Neural cell (in vitro differentiated cells): ENCODE data around the gene CDC23. TPM values are rescaled to one million over a fixed set of nuclear protein-coding genes. Genes with fewer than 3 reads are reported as not detected.

Source experiments
- H2AFZ ChIP-seq: fragments of 200-600, 300-800 bp; sonication (generic), shearing (Covaris generic); 2 replicates; pipeline ENCODE4 v1.6.0; 2014; ENCODE audit warnings: low read depth, mild to moderate bottlenecking, antibody characterized with exemption, low read length, moderate library complexity
- H3F3A ChIP-seq: fragments of 200-600 bp; shearing (Covaris generic); 2 replicates; pipeline ENCODE4 v1.6.1; 2016; ENCODE audit warnings: mild to moderate bottlenecking, moderate library complexity, mixed read lengths, antibody characterized with exemption, low read length; ENCODE audit not compliant: insufficient read depth, poor library complexity, severe bottlenecking
- H3K27ac ChIP-seq: fragments of 200-600, 300-800 bp; sonication (generic), shearing (Covaris generic); 2 replicates; pipeline ENCODE4 v1.5.1; 2014; ENCODE audit warnings: mild to moderate bottlenecking, low read length, moderate library complexity
- H3K27me3 ChIP-seq: fragments of 300-800, 200-600 bp; sonication (generic), shearing (Covaris generic); 2 replicates; pipeline ENCODE4 v1.6.0; 2014; ENCODE audit warnings: mild to moderate bottlenecking, low read depth, low read length, moderate library complexity; ENCODE audit not compliant: insufficient read depth
- H3K36me3 ChIP-seq: fragments of 300-800, 200-600 bp; sonication (generic), shearing (Covaris generic); 2 replicates; pipeline ENCODE4 v1.5.1; 2014; ENCODE audit warnings: mild to moderate bottlenecking, antibody characterized with exemption, low read length, moderate library complexity; ENCODE audit not compliant: insufficient read depth
- H3K4me2 ChIP-seq: fragments of 300-800, 200-600 bp; sonication (generic), shearing (Covaris generic); 2 replicates; pipeline ENCODE4 v1.6.0; 2014; ENCODE audit warnings: mild to moderate bottlenecking, low read length
- H3K4me3 ChIP-seq: fragments of 300-800, 200-600 bp; sonication (generic), shearing (Covaris generic); 2 replicates; pipeline ENCODE4 v1.5.1; 2014; ENCODE audit warnings: mild to moderate bottlenecking, low read length, moderate library complexity
- H3K79me2 ChIP-seq: fragments of 200-600 bp; shearing (Covaris generic); replicated peaks from 2 replicates; pipeline ENCODE4 v1.6.0; 2014; ENCODE audit warnings: mild to moderate bottlenecking, low read length, moderate library complexity; ENCODE audit not compliant: insufficient read depth
- H3K9ac ChIP-seq: fragments of 300-800, 200-600 bp; sonication (generic), shearing (Covaris generic); 2 replicates; pipeline ENCODE4 v1.6.1; 2016; ENCODE audit warnings: mild to moderate bottlenecking, low read length, mixed read lengths
- H3K9me2 ChIP-seq: fragments of 200-600 bp; shearing (Covaris generic); 2 replicates; pipeline ENCODE4 v1.6.1; 2016; ENCODE audit warnings: mild to moderate bottlenecking, low read length, mixed read lengths; ENCODE audit not compliant: insufficient read depth
- H3K9me3 ChIP-seq: fragments of 200-600, 300-800 bp; sonication (generic), shearing (Covaris generic); 2 replicates; pipeline ENCODE4 v1.6.1; 2016; ENCODE audit warnings: mild to moderate bottlenecking, mixed run types, low read length, moderate library complexity, mixed read lengths
- H4K20me1 ChIP-seq: fragments of 200-600 bp; shearing (Covaris generic); 2 replicates; pipeline ENCODE4 v1.6.1; 2016; ENCODE audit warnings: mild to moderate bottlenecking, mixed run types; ENCODE audit not compliant: insufficient read depth
- CTCF ChIP-seq: fragments of 450-650 bp; IDR thresholded peaks from 2 replicates; pipeline ENCODE4 v1.5.1; 2014; ENCODE audit warnings: antibody characterized with exemption, mild to moderate bottlenecking, moderate library complexity; ENCODE audit not compliant: poor library complexity, severe bottlenecking
- EP300 ChIP-seq: fragments of 450-650 bp; conservative IDR thresholded peaks from 2 replicates; pipeline ENCODE4 v1.6.1; 2014; ENCODE audit warnings: antibody characterized with exemption, mild to moderate bottlenecking, moderate library complexity; ENCODE audit not compliant: poor library complexity, severe bottlenecking
- EZH2 ChIP-seq: fragments of 200-600, 300-800 bp; shearing (Covaris generic), sonication (generic); IDR thresholded peaks from 2 replicates; pipeline ENCODE4 v1.6.1; 2014; ENCODE audit warnings: antibody characterized with exemption, low read length, borderline replicate concordance, mild to moderate bottlenecking; ENCODE audit not compliant: insufficient read depth, poor library complexity, severe bottlenecking
- MXI1 ChIP-seq: fragments of 450-650 bp; conservative IDR thresholded peaks from 2 replicates; pipeline ENCODE4 v1.6.1; 2014; ENCODE audit warnings: antibody characterized with exemption, mild to moderate bottlenecking; ENCODE audit not compliant: poor library complexity, severe bottlenecking
- POLR2AphosphoS5 ChIP-seq: IDR thresholded peaks from 2 replicates; pipeline ENCODE4 v1.6.1; 2012
- RAD21 ChIP-seq: fragments of 450-650 bp; conservative IDR thresholded peaks from 2 replicates; pipeline ENCODE4 v1.6.1; 2014; ENCODE audit warnings: antibody characterized with exemption, mild to moderate bottlenecking, moderate library complexity
- REST ChIP-seq: IDR thresholded peaks from 2 replicates; pipeline ENCODE4 v1.6.1; 2012; ENCODE audit warnings: borderline replicate concordance
- SMC3 ChIP-seq: fragments of 450-650 bp; conservative IDR thresholded peaks from 2 replicates; pipeline ENCODE4 v1.6.1; 2014; ENCODE audit warnings: antibody characterized with exemption, mild to moderate bottlenecking, moderate library complexity; ENCODE audit not compliant: poor library complexity
- TAF1 ChIP-seq: IDR thresholded peaks from 2 replicates; pipeline ENCODE4 v1.6.1; 2012; ENCODE audit warnings: low read depth
- polyA minus RNA-seq: library from RNA; depleted of rRNA, polyadenylated mRNA; stranded (reverse); fragments of >200 nt; gene quantifications from 2 replicates; pipeline ENCODE4 v1.2.3, GENCODE V29; 2014
- polyA plus RNA-seq: library from polyadenylated mRNA; depleted of rRNA; stranded (reverse); fragments of >200 nt; gene quantifications from 2 replicates; pipeline ENCODE4 v1.2.3, GENCODE V29; 2014

The CDC23 gene
- polyA plus RNA-seq (40.8 and 52.9 TPM in 2 replicates), polyA minus RNA-seq (44.6 and 46.7 TPM in 2 replicates)

- Histone ChIP-seq H4K20me1 (no peaks in the 10 kb centered on the region), H3K9me2 (no peaks in the 10 kb centered on the region), H3K9ac (peak within 1 kb of the TSS; percentile 81), H3K4me3 (peak within 1 kb of the TSS; percentile 89), H3F3A (no peaks in the 10 kb centered on the region), H3K4me2 (peak within 1 kb of the TSS; percentile 91), H2AFZ (peak within 1 kb of the TSS; percentile 83), H3K27me3 (no peaks in the 10 kb centered on the region), H3K27ac (peak within 1 kb of the TSS; percentile 82), H3K36me3 (no peaks in the 10 kb centered on the region), H3K9me3 (no peaks in the 10 kb centered on the region), H3K79me2 (peaks cover 32% of the 10 kb centered on the region)
- TF ChIP-seq REST (peak; percentile 63), MXI1 (peak; percentile 100), EP300 (no peak), SMC3 (no peak), EZH2 (no peak), TAF1 (peak; percentile 63), CTCF (no peak), POLR2AphosphoS5 (peak; percentile 93), RAD21 (peak; percentile 48)
Measured at GRCh38 chr5:138213161-138214029, at the start of gene CDC23. Gene CDC23, minus strand, starts transcription at chr5:138213323. Its CDS starts 11 bp downstream, at chr5:138213312.

GRCh38 chr5:138258704-138259292, 45.7 kb upstream of the CDC23 start:
- TF ChIP-seq POLR2AphosphoS5 (no peak), CTCF (no peak), REST (no peak), SMC3 (no peak), TAF1 (no peak), EP300 (no peak), EZH2 (no peak), RAD21 (no peak)
- H3K9me3 ChIP-seq: no peaks in the 10 kb centered on the region
- no peaks in the 10 kb centered on the region for H3K36me3 ChIP-seq
- H3K4me3 ChIP-seq: no peak overlapping the region
- H2AFZ ChIP-seq: no peak overlapping the region
- no peaks in the 10 kb centered on the region for H3K9me2 ChIP-seq
- no peaks in the 10 kb centered on the region for H3K27me3 ChIP-seq
- H3F3A ChIP-seq: no peaks in the 10 kb centered on the region
- H3K27ac ChIP-seq: no peak overlapping the region
- H4K20me1 ChIP-seq: no peaks in the 10 kb centered on the region
- H3K79me2 ChIP-seq: no peaks in the 10 kb centered on the region
- no peak overlapping the region for H3K4me2 ChIP-seq
- H3K9ac ChIP-seq: no peak overlapping the region
